Stimulated activated CD8-positive, alpha-beta memory T cell treated with anti-CD3 and anti-CD28 coated beads, Interleukin-15, amount 100 ng/mL, for 4 hours (primary cell): ENCODE data around the gene LLGL1.

Experiments
- DNase-seq, 2 donors: peaks; one replicate each; pipeline ENCODE4 v3.0.0-alpha.2; 2020; ENCODE audit warnings: low read depth in 2 of 2

The LLGL1 gene

GRCh38 chr17:18225121-18225641 is at the start of gene LLGL1:
Gene LLGL1 (plus strand): TSS chr17:18225635. CDS start chr17:18225683, 48 bp downstream.
- peak; percentile 87 to 90 for DNase-seq

GRCh38 chr17:18176176-18176575 is 49.3 kb upstream of the LLGL1 start:
- no peak for DNase-seq

GRCh38 chr17:18177133-18177532 is 48.3 kb upstream of the LLGL1 start:
- no peak for DNase-seq

GRCh38 chr17:18177722-18178121 is 47.7 kb upstream of the LLGL1 start:
- no peak for DNase-seq

GRCh38 chr17:18179196-18179595 is 46.2 kb upstream of the LLGL1 start:
- DNase-seq, result no peak

GRCh38 chr17:18179804-18180203 is 45.6 kb upstream of the LLGL1 start:
- DNase-seq, result no peak

GRCh38 chr17:18181358-18181757 is 44.1 kb upstream of the LLGL1 start:
- no peak for DNase-seq

GRCh38 chr17:18182110-18182977 is 43.1 kb upstream of the LLGL1 start:
- no peak for DNase-seq

GRCh38 chr17:18182978-18183333 is 42.5 kb upstream of the LLGL1 start:
- peak; percentile 64 to 68 for DNase-seq

- DNase-seq, result peak; percentile 95 to 96
Observed at GRCh38 chr17:18183334-18184142, 41.9 kb upstream of the LLGL1 start, which contains the start of gene ALKBH5. Gene ALKBH5 (plus strand): TSS chr17:18183828. CDS start chr17:18184244, 416 bp downstream.

- peak; percentile 52 to 56 for DNase-seq
Observed at GRCh38 chr17:18184143-18185031, 41.0 kb upstream of the LLGL1 start.

GRCh38 chr17:18185391-18185790 is 40.0 kb upstream of the LLGL1 start:
- no peak for DNase-seq

GRCh38 chr17:18185832-18186626 is 39.4 kb upstream of the LLGL1 start:
- no peak for DNase-seq

GRCh38 chr17:18186627-18186982 is 38.8 kb upstream of the LLGL1 start:
- no peak for DNase-seq

GRCh38 chr17:18187226-18187625 is 38.2 kb upstream of the LLGL1 start:
- no peak for DNase-seq

GRCh38 chr17:18187821-18188761 is 37.3 kb upstream of the LLGL1 start:
- DNase-seq, result no peak

GRCh38 chr17:18190628-18191235 is 34.7 kb upstream of the LLGL1 start:
- DNase-seq, result no peak

- DNase-seq, result no peak
Observed at GRCh38 chr17:18191236-18191667, 34.2 kb upstream of the LLGL1 start.

GRCh38 chr17:18191967-18192366 is 33.5 kb upstream of the LLGL1 start:
- DNase-seq, result no peak
